ENCODE data around the gene PHF12.

Gene PHF12

GRCh38 chr17:28863953-28864352 is 87.4 kb downstream of the PHF12 start:
- POLR2A ChIA-PET: no interaction called here
- no peak for DNase-seq (ENCODE audit: extremely low spot score)
- CTCF ChIA-PET: interaction anchor here (0.6 to 1.8 kb wide), 6 partner anchors 13 to 102 kb away, joined by 3 to 7 read pairs (median 3); partner anchors contain the start of gene DHRS13
- no peak for TF ChIP-seq CTCF (IDR thresholded peaks at IDR 0.05; ENCODE audit: control extremely low read depth, extremely low read depth, low read depth, missing control alignments)

DNA sequence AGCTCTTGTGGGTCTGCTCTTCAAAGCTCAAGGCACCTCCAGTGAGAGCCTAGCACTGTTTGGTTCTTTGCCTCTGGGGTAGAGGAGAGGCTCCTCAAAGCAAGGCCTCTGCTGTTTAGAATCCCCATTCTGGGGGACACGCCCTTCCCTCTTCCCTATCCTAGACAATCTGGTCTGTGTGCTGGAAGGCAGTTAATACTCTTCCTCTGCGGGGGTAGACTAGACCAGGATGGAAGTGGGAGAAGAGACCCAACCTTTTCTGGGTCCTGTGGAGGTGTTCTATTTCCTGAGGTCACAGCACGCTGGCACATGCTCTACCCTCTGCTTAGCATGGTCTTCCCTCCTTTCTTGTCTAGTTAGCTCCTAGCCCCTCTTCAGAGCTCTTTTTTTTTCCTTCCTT is 88.8 kb downstream of the PHF12 start:
- POLR2A ChIA-PET: no interaction called here
- CTCF ChIA-PET: interaction anchor here (0.8 to 1.7 kb wide), 3 partner anchors 13 to 103 kb away, joined by 4 to 5 read pairs (median 4); no protein-coding TSS in a partner anchor
- TF ChIP-seq CTCF (IDR thresholded peaks at IDR 0.05; ENCODE audit: control extremely low read depth, extremely low read depth, low read depth, missing control alignments): no peak
- DNase-seq (ENCODE audit: extremely low spot score): no peak

GRCh38 chr17:28861393-28862203 is 89.7 kb downstream of the PHF12 start:
- no peak for DNase-seq (ENCODE audit: extremely low spot score)
- ChIA-PET POLR2A (interaction anchor here (0.6 to 0.8 kb wide), 2 partner anchors 9 to 33 kb away, joined by 3 read pairs; no protein-coding TSS in a partner anchor), CTCF (interaction anchor here (0.8 to 2.5 kb wide), 6 partner anchors 9 to 104 kb away, joined by 3 to 14 read pairs (median 4); partner anchors contain the start of gene DHRS13)
- no peak for TF ChIP-seq CTCF (IDR thresholded peaks at IDR 0.05; ENCODE audit: control extremely low read depth, extremely low read depth, low read depth, missing control alignments)

GRCh38 chr17:28860363-28860808 is 90.9 kb downstream of the PHF12 start:
- DNase-seq (ENCODE audit: extremely low spot score): no peak
- ChIA-PET CTCF (interaction anchor here (0.9 to 2.7 kb wide), 4 partner anchors 11 to 110 kb away, joined by 4 to 14 read pairs (median 11); no protein-coding TSS in a partner anchor), POLR2A (no interaction called here)
- TF ChIP-seq CTCF (IDR thresholded peaks at IDR 0.05; ENCODE audit: control extremely low read depth, extremely low read depth, low read depth, missing control alignments): no peak

DNA sequence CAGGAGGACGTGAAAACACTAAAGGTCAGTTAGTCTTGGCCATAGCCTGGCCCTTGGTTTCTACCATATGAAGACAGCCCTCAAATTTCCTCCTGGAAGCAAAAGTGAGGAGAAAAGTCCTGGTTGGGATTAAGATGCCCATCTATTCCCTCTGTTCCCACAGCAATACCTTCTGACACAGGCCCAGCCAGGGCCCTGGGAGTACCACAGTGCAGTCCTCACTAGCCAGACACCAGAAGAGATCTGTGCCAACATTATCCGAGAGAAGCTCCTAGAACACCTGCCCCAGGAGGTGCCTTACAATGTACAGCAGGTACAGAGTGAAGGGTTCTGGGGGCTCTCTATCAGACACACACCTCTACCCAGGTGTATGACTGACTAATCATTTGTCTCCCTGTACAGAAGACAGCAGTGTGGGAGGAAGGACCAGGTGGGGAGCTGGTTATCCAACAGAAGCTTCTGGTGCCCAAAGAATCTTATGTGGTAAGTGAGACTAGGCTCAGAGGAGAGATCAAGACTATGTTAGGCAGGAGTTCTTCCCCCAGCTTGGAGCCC is 92.4 kb downstream of the PHF12 start:
- ChIA-PET POLR2A (interaction anchor here (1.4 kb wide), 1 partner anchor 12 kb away, joined by 3 read pairs; no protein-coding TSS in a partner anchor), CTCF (interaction anchor here (0.9 to 2.7 kb wide), 6 partner anchors 10 to 132 kb away, joined by 3 to 11 read pairs (median 4); no protein-coding TSS in a partner anchor)
- no peak for DNase-seq (ENCODE audit: extremely low spot score)
- TF ChIP-seq CTCF (IDR thresholded peaks at IDR 0.05; ENCODE audit: control extremely low read depth, extremely low read depth, low read depth, missing control alignments): no peak

All from GM10248 (cell line).